Measurements from ENCODE around the gene EMX1. TPM values are rescaled to one million over a fixed set of nuclear protein-coding genes. Genes with fewer than 3 reads are reported as not detected.

Gene EMX1
- total RNA-seq (2014; rRNA removed; shearing (Covaris generic)), result not detected in 2 replicates

DNA sequence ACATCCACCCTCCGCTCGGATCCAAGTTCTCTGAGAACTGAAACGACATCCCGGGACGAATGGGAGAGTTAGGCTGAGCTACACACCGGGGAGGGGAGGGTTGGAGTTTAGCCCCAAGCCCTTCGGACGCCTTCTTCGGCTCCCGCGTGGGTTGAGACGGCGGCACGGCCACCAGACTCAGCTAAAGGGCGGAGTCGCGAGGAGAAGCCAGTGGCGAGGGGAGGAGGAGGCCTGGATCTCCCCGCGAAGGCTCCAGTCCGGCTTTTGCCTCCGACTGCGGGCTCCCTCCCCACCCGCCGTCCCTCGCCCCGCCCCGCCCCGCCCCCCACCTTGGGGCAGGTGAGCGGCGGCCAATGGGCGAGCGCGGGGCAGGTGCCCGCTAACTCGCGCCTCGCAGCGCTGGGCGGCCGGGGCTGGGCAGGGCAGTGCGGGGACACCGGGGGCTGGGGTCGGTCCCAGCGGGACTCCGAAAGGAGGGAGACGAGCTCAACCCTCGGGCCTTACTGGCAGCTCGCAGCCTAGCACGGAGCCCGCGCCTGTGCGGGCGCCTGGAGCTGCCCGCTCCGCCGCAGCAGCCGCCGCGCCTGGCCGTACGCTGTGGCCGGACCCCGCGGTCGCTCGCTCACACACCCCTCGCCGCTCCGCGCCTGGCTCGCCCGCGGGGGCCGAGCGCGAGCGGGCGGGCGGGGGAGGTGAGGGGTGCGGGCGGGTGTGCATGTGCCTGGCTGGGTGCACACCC, at the start of gene EMX1:
TSS of gene EMX1 (plus strand) at position 382 of the 739 bp plus-strand sequence. CDS start at position 716, 334 bp downstream.

DNA sequence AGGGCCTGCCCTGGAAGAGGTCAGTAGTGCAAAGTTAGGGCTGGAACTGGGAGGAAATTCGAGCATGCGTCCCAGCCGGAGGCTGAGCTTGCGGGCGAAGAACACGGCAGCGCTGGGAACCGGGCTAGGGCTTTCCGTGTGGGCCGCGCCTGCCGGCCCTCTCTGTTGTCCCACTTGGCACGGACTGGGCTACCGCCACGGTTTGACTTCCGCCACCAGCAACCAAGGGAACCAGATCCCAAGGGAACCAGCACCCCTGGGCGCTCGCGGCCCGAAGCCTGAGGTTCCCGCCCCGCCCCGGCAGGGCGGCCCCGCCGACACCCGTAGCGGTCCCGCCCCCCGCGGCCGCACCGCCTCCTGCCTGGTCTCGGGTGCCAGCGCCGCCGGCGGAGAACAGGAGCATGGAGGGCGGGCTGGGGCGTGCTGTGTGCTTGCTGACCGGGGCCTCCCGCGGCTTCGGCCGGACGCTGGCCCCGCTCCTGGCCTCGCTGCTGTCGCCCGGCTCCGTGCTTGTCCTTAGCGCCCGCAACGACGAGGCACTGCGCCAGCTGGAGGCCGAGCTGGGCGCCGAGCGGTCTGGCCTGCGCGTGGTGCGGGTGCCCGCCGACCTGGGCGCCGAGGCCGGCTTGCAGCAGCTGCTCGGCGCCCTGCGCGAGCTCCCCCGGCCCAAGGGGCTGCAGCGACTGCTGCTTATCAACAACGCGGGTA, 30.1 kb upstream of the EMX1 start, which contains the start of gene SPR:
TSS of gene SPR (plus strand) at position 377 of the 708 bp plus-strand sequence. CDS start at position 402, 25 bp downstream.

Other genes starting within 250 kb of the EMX1 start
- 5.1 and 6.5 TPM in 2 replicates for gene EXOC6B, start 91.5 kb upstream of the EMX1 start, total RNA-seq (2014; rRNA removed; shearing (Covaris generic))
- 36.2 and 36.9 TPM in 2 replicates for gene SPR, start 30.1 kb upstream of the EMX1 start, total RNA-seq (2014; rRNA removed; shearing (Covaris generic))
- gene SFXN5, start 154.2 kb downstream of the EMX1 start, total RNA-seq (2014; rRNA removed; shearing (Covaris generic)), result 10.4 and 17.6 TPM in 2 replicates
- gene RAB11FIP5, start 195.4 kb downstream of the EMX1 start, total RNA-seq (2014; rRNA removed; shearing (Covaris generic)), result 14.5 and 14.9 TPM in 2 replicates